T-helper 17 cell (primary cell): Measurements from ENCODE around the gene DDX39B. TPM values are rescaled to one million over a fixed set of nuclear protein-coding genes. Genes with fewer than 3 reads are reported as not detected.

Experiments
- ATAC-seq: fragments of 150-1000 bp; cut with Tn5 transposase; 2 replicates; pipeline ENCODE4 v1.10.0; 2021; ENCODE audit warnings: mild to moderate bottlenecking, moderate library complexity
- DNase-seq, 3 donors: peaks; one replicate each; pipeline versions ENCODE4 v3.0.0 to v3.0.0-alpha.2; 2020 to 2021
- H3K9me3 ChIP-seq: one replicate; pipeline ENCODE4 v1.7.0; 2013; ENCODE audit warnings: low read length, mild to moderate bottlenecking; ENCODE audit not compliant: control insufficient read depth, poor library complexity, severe bottlenecking
- H3K27ac Mint-ChIP-seq: one replicate; pipeline ENCODE4 v1.8.0; 2022; ENCODE audit warnings: mild to moderate bottlenecking, moderate library complexity, mixed read lengths
- H3K27me3 Mint-ChIP-seq: one replicate; pipeline ENCODE4 v1.8.0; 2022; ENCODE audit warnings: mixed read lengths
- H3K36me3 Mint-ChIP-seq: one replicate; pipeline ENCODE4 v1.8.0; 2022; ENCODE audit warnings: low read depth, mixed read lengths
- H3K4me1 Mint-ChIP-seq: one replicate; pipeline ENCODE4 v1.8.0; 2022; ENCODE audit warnings: mild to moderate bottlenecking, mixed read lengths
- H3K4me3 Mint-ChIP-seq: one replicate; pipeline ENCODE4 v1.8.0; 2022; ENCODE audit warnings: mild to moderate bottlenecking, moderate library complexity, mixed read lengths
- total RNA-seq, 4 donors: library from RNA in 2 of 4; stranded (reverse) in 2 of 4; gene quantifications; one replicate each; pipeline ENCODE4 v1.2.3 and lab custom pipeline; 2022 to 2026

DDX39B gene
- total RNA-seq, 2 donors from 2014 or later = 496 to 507 TPM

DNA sequence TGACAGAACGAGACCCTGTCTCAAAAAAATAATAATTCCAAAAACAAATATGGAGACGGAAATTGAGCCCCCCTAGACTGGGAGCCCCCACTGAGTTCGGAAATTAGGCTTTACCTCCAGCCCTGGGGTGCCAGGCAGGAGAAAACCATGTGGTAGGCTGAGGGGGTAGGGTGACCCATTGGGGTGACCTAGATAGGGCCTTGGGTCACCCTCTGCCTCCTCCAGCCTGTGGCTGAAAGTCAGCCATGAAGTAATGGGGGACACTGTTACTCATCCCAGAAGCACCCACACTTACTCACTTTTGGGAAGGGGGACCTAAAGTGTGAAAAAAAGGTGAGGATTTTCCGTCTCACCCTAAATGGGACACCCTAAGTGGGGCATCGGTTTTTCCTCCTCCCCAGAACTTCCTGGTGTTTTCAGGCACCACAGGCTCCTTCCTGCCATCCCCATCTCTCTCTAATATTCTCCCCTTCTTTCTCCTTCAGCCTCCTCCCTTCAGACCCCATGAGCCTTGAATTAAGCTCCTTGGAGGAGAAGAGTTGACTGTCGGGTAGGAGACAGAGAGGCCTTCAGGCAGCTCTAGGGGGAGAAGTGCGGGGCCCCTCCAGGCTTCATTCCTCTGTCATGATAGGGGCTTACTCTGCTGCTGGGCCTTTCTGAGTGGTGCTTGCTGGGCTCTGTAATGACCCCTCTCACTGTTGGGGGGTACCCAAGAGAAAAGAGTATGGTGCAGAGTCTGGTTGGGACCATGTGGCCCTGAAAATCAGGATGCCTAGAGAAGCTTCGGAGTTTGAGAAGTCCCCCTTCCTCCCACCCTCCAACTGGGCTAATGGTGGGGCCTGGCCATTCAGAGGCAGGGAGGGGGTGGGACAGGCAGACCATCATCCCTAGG lies 38.0 kb upstream of the DDX39B start:
- Mint-ChIP-seq H3K4me1 (peaks cover 55% of the 10 kb centered on the region), H3K27me3 (no peaks in the 10 kb centered on the region), H3K27ac (peak overlapping the region; percentile 99), H3K4me3 (peak overlapping the region; percentile 100), H3K36me3 (peaks cover 29% of the 10 kb centered on the region)
- H3K9me3 ChIP-seq = no peaks in the 10 kb centered on the region
- ATAC-seq = no peak
- no peak for DNase-seq

DNA sequence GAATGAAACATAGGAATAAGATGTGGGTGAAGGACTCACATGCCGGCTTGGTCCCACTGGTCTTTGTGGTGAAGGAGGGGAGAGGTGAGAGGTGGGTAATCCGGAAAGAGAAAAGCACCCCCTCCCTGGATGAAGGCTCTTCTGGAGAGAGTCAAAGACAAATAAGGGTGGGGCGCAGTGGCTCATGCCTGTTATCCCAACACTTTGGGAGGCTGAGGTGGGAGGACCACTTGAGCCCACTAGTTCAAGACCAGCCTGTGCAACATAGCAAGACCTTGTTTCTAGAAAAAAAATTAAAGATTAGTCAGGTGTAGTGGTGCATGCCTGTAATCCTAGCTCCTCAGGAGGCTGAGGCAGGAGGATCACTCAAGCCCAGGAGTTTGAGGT lies 37.3 kb upstream of the DDX39B start:
- DNase-seq = no peak
- Mint-ChIP-seq H3K4me3 (peak overlapping the region; percentile 100), H3K36me3 (peaks cover 29% of the 10 kb centered on the region), H3K27ac (peak overlapping the region; percentile 99), H3K27me3 (no peaks in the 10 kb centered on the region), H3K4me1 (peaks cover 60% of the 10 kb centered on the region)
- no peak for ATAC-seq
- no peaks in the 10 kb centered on the region for H3K9me3 ChIP-seq

DNA sequence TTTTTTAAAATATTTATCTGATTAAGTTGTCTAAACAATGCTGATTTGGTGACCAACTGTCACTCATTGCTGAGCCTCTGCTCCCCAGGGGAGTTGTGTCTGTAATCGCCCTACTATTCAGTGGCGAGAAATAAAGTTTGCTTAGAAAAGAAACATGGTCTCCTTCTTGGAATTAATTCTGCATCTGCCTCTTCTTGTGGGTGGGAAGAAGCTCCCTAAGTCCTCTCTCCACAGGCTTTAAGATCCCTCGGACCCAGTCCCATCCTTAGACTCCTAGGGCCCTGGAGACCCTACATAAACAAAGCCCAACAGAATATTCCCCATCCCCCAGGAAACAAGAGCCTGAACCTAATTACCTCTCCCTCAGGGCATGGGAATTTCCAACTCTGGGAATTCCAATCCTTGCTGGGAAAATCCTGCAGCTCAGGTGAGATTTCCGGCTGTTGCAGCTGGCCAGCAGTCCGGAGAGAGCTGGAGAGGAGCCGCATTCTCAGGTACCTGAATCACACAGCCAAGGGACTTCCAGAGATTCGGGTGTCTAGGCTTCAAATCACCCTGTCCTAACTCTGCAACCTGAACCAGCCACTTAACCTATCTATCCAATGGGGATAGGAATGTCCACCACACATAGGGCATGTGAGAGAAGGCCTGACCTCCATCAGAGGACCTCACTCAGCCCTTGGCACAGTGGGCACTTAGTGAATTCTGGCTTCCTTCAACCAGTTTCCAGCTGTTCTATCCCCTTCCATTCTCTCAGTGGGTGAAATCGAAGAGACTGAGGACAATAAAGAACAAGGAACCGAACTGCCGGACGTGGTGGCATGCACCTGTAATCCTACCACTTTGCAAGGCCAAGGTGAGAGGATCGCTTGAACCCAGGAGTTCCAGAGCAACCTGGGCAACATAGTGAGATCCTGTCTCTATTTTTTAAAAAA lies 36.6 kb upstream of the DDX39B start:
- peak overlapping the region; percentile 100 for H3K4me3 Mint-ChIP-seq
- H3K4me1 Mint-ChIP-seq = peaks cover 63% of the 10 kb centered on the region
- no peaks in the 10 kb centered on the region for H3K9me3 ChIP-seq
- no peaks in the 10 kb centered on the region for H3K27me3 Mint-ChIP-seq
- no peak for DNase-seq
- ATAC-seq = no peak
- H3K27ac Mint-ChIP-seq = peak overlapping the region; percentile 99
- peaks cover 29% of the 10 kb centered on the region for H3K36me3 Mint-ChIP-seq

DNA sequence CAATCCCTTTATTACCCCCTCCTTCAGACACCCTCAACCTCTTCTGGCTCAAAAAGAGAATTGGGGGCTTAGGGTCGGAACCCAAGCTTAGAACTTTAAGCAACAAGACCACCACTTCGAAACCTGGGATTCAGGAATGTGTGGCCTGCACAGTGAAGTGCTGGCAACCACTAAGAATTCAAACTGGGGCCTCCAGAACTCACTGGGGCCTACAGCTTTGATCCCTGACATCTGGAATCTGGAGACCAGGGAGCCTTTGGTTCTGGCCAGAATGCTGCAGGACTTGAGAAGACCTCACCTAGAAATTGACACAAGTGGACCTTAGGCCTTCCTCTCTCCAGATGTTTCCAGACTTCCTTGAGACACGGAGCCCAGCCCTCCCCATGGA lies 35.8 kb upstream of the DDX39B start:
- Mint-ChIP-seq H3K4me1 (peaks cover 64% of the 10 kb centered on the region), H3K27me3 (no peaks in the 10 kb centered on the region), H3K27ac (peak overlapping the region; percentile 99), H3K4me3 (peak overlapping the region; percentile 100), H3K36me3 (peaks cover 32% of the 10 kb centered on the region)
- ATAC-seq (no peak), DNase-seq (no peak)
- no peaks in the 10 kb centered on the region for H3K9me3 ChIP-seq

DNA sequence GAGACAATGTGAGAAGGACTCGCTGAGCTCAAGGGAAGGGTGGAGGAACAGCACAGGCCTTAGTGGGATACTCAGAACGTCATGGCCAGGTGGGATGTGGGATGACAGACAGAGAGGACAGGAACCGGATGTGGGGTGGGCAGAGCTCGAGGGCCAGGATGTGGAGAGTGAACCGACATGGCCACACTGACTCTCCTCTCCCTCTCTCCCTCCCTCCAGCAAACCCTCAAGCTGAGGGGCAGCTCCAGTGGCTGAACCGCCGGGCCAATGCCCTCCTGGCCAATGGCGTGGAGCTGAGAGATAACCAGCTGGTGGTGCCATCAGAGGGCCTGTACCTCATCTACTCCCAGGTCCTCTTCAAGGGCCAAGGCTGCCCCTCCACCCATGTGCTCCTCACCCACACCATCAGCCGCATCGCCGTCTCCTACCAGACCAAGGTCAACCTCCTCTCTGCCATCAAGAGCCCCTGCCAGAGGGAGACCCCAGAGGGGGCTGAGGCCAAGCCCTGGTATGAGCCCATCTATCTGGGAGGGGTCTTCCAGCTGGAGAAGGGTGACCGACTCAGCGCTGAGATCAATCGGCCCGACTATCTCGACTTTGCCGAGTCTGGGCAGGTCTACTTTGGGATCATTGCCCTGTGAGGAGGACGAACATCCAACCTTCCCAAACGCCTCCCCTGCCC lies 35.2 kb upstream of the DDX39B start:
- H3K27ac Mint-ChIP-seq = peak overlapping the region; percentile 99
- H3K4me3 Mint-ChIP-seq = peak overlapping the region; percentile 100
- H3K27me3 Mint-ChIP-seq = no peaks in the 10 kb centered on the region
- ATAC-seq = no peak
- peaks cover 66% of the 10 kb centered on the region for H3K4me1 Mint-ChIP-seq
- peaks cover 35% of the 10 kb centered on the region for H3K36me3 Mint-ChIP-seq
- no peak for DNase-seq
- H3K9me3 ChIP-seq = no peaks in the 10 kb centered on the region

DNA sequence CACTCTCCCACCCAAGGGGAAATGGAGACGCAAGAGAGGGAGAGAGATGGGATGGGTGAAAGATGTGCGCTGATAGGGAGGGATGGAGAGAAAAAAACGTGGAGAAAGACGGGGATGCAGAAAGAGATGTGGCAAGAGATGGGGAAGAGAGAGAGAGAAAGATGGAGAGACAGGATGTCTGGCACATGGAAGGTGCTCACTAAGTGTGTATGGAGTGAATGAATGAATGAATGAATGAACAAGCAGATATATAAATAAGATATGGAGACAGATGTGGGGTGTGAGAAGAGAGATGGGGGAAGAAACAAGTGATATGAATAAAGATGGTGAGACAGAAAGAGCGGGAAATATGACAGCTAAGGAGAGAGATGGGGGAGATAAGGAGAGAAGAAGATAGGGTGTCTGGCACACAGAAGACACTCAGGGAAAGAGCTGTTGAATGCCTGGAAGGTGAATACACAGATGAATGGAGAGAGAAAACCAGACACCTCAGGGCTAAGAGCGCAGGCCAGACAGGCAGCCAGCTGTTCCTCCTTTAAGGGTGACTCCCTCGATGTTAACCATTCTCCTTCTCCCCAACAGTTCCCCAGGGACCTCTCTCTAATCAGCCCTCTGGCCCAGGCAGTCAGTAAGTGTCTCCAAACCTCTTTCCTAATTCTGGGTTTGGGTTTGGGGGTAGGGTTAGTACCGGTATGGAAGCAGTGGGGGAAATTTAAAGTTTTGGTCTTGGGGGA lies 34.3 kb upstream of the DDX39B start:
- ATAC-seq (no peak), DNase-seq (no peak)
- no peaks in the 10 kb centered on the region for H3K9me3 ChIP-seq
- H3K27ac Mint-ChIP-seq = peak overlapping the region; percentile 99
- H3K36me3 Mint-ChIP-seq = peaks cover 28% of the 10 kb centered on the region
- no peaks in the 10 kb centered on the region for H3K27me3 Mint-ChIP-seq
- peak overlapping the region; percentile 100 for H3K4me3 Mint-ChIP-seq
- H3K4me1 Mint-ChIP-seq = peaks cover 73% of the 10 kb centered on the region

DNA sequence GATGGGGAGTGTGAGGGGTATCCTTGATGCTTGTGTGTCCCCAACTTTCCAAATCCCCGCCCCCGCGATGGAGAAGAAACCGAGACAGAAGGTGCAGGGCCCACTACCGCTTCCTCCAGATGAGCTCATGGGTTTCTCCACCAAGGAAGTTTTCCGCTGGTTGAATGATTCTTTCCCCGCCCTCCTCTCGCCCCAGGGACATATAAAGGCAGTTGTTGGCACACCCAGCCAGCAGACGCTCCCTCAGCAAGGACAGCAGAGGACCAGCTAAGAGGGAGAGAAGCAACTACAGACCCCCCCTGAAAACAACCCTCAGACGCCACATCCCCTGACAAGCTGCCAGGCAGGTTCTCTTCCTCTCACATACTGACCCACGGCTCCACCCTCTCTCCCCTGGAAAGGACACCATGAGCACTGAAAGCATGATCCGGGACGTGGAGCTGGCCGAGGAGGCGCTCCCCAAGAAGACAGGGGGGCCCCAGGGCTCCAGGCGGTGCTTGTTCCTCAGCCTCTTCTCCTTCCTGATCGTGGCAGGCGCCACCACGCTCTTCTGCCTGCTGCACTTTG lies 33.6 kb upstream of the DDX39B start, which contains the start of gene TNF:
Gene TNF (plus strand): TSS at position 231 of the 567 bp plus-strand sequence. CDS start 177 bp downstream, at position 408.
- peaks cover 77% of the 10 kb centered on the region for H3K4me1 Mint-ChIP-seq
- peak within 1 kb of the TSS; percentile 99 for H3K27ac Mint-ChIP-seq
- no peaks in the 10 kb centered on the region for H3K9me3 ChIP-seq
- peaks cover 23% of the 10 kb centered on the region for H3K36me3 Mint-ChIP-seq
- DNase-seq (peak; percentile 48 to 74 (median 51)), ATAC-seq (peak; percentile 13)
- no peaks in the 10 kb centered on the region for H3K27me3 Mint-ChIP-seq
- H3K4me3 Mint-ChIP-seq = peak within 1 kb of the TSS; percentile 100

DNA sequence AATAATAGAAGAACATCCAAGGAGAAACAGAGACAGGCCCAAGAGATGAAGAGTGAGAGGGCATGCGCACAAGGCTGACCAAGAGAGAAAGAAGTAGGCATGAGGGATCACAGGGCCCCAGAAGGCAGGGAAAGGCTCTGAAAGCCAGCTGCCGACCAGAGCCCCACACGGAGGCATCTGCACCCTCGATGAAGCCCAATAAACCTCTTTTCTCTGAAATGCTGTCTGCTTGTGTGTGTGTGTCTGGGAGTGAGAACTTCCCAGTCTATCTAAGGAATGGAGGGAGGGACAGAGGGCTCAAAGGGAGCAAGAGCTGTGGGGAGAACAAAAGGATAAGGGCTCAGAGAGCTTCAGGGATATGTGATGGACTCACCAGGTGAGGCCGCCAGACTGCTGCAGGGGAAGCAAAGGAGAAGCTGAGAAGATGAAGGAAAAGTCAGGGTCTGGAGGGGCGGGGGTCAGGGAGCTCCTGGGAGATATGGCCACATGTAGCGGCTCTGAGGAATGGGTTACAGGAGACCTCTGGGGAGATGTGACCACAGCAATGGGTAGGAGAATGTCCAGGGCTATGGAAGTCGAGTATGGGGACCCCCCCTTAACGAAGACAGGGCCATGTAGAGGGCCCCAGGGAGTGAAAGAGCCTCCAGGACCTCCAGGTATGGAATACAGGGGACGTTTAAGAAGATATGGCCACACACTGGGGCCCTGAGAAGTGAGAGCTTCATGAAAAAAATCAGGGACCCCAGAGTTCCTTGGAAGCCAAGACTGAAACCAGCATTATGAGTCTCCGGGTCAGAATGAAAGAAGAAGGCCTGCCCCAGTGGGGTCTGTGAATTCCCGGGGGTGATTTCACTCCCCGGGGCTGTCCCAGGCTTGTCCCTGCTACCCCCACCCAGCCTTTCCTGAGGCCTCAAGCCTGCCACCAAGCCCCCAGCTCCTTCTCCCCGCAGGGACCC lies 32.6 kb upstream of the DDX39B start:
- no peak for DNase-seq
- peaks cover 78% of the 10 kb centered on the region for H3K4me1 Mint-ChIP-seq
- H3K27ac Mint-ChIP-seq = peak overlapping the region; percentile 99
- ATAC-seq = no peak
- peak overlapping the region; percentile 100 for H3K4me3 Mint-ChIP-seq
- no peaks in the 10 kb centered on the region for H3K9me3 ChIP-seq
- no peaks in the 10 kb centered on the region for H3K27me3 Mint-ChIP-seq
- H3K36me3 Mint-ChIP-seq = peaks cover 21% of the 10 kb centered on the region

DNA sequence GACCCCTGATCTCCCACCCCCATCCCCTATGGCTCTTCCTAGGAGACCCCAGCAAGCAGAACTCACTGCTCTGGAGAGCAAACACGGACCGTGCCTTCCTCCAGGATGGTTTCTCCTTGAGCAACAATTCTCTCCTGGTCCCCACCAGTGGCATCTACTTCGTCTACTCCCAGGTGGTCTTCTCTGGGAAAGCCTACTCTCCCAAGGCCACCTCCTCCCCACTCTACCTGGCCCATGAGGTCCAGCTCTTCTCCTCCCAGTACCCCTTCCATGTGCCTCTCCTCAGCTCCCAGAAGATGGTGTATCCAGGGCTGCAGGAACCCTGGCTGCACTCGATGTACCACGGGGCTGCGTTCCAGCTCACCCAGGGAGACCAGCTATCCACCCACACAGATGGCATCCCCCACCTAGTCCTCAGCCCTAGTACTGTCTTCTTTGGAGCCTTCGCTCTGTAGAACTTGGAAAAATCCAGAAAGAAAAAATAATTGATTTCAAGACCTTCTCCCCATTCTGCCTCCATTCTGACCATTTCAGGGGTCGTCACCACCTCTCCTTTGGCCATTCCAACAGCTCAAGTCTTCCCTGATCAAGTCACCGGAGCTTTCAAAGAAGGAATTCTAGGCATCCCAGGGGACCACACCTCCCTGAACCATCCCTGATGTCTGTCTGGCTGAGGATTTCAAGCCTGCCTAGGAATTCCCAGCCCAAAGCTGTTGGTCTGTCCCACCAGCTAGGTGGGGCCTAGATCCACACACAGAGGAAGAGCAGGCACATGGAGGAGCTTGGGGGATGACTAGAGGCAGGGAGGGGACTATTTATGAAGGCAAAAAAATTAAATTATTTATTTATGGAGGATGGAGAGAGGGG lies 31.7 kb upstream of the DDX39B start:
- Mint-ChIP-seq H3K27me3 (no peaks in the 10 kb centered on the region), H3K4me1 (peaks cover 80% of the 10 kb centered on the region), H3K4me3 (peak overlapping the region; percentile 100), H3K36me3 (peaks cover 21% of the 10 kb centered on the region), H3K27ac (peak overlapping the region; percentile 99)
- DNase-seq (no peak), ATAC-seq (no peak)
- H3K9me3 ChIP-seq = no peaks in the 10 kb centered on the region

DNA sequence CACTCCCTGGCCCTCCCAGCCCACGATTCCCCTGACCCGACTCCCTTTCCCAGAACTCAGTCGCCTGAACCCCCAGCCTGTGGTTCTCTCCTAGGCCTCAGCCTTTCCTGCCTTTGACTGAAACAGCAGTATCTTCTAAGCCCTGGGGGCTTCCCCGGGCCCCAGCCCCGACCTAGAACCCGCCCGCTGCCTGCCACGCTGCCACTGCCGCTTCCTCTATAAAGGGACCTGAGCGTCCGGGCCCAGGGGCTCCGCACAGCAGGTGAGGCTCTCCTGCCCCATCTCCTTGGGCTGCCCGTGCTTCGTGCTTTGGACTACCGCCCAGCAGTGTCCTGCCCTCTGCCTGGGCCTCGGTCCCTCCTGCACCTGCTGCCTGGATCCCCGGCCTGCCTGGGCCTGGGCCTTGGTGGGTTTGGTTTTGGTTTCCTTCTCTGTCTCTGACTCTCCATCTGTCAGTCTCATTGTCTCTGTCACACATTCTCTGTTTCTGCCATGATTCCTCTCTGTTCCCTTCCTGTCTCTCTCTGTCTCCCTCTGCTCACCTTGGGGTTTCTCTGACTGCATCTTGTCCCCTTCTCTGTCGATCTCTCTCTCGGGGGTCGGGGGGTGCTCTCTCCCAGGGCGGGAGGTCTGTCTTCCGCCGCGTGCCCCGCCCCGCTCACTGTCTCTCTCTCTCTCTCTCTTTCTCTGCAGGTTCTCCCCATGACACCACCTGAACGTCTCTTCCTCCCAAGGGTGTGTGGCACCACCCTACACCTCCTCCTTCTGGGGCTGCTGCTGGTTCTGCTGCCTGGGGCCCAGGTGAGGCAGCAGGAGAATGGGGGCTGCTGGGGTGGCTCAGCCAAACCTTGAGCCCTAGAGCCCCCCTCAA lies 30.5 kb upstream of the DDX39B start, which contains the start of gene LTA:
Gene LTA (plus strand): TSS at position 249 of the 871 bp plus-strand sequence. CDS start 454 bp downstream, at position 703.
- H3K36me3 Mint-ChIP-seq = peaks cover 21% of the 10 kb centered on the region
- H3K9me3 ChIP-seq = no peaks in the 10 kb centered on the region
- H3K27ac Mint-ChIP-seq = peak within 1 kb of the TSS; percentile 99
- H3K4me3 Mint-ChIP-seq = peak within 1 kb of the TSS; percentile 100
- no peaks in the 10 kb centered on the region for H3K27me3 Mint-ChIP-seq
- ATAC-seq = peak; percentile 74
- peak; percentile 67 to 75 (median 73) for DNase-seq
- peaks cover 85% of the 10 kb centered on the region for H3K4me1 Mint-ChIP-seq
